Dermis microvascular lymphatic vessel endothelial cell (primary cell): ENCODE measurements around the gene SMPD3. TPM values are rescaled to one million over a fixed set of nuclear protein-coding genes. Genes with fewer than 3 reads are reported as not detected.

ENCODE experiments used
- DNase-seq, 2 donors: peaks; one replicate each; pipeline versions ENCODE4 v3.0.0 to v3.0.0-alpha.2; 2010; ENCODE audit warnings: low read depth in 2 of 2
- total RNA-seq: library from RNA; depleted of rRNA; stranded (reverse); fragments of >200 nt; gene quantifications from 2 replicates; pipeline ENCODE4 v1.2.1, GENCODE V29; 2014

Gene SMPD3
- total RNA-seq, 1 donor from 2014 or later = under 0.01 TPM

GRCh38 chr16:68383858-68384257, 64.5 kb downstream of the SMPD3 start:
- no peak for DNase-seq

GRCh38 chr16:68382296-68382718, 66.0 kb downstream of the SMPD3 start:
- DNase-seq = no peak

GRCh38 chr16:68381363-68381724, 67.0 kb downstream of the SMPD3 start:
- no peak for DNase-seq

GRCh38 chr16:68380676-68381362, 67.5 kb downstream of the SMPD3 start:
- no peak for DNase-seq

GRCh38 chr16:68380348-68380670, 68.0 kb downstream of the SMPD3 start:
- DNase-seq = no peak

- DNase-seq = no peak
Observed at GRCh38 chr16:68379472-68380347, 68.6 kb downstream of the SMPD3 start.

- no peak for DNase-seq
Observed at GRCh38 chr16:68378436-68379415, 69.6 kb downstream of the SMPD3 start.

- peak; percentile 80 to 90 for DNase-seq
Observed at GRCh38 chr16:68377667-68378393, 70.5 kb downstream of the SMPD3 start.

GRCh38 chr16:68377221-68377620, 71.1 kb downstream of the SMPD3 start:
- DNase-seq = no peak

GRCh38 chr16:68376590-68376989, 71.7 kb downstream of the SMPD3 start:
- no peak for DNase-seq

GRCh38 chr16:68375801-68376536, 72.3 kb downstream of the SMPD3 start:
- DNase-seq = no peak

- DNase-seq = no peak
Observed at GRCh38 chr16:68374961-68375660, 73.2 kb downstream of the SMPD3 start.

- no peak for DNase-seq
Observed at GRCh38 chr16:68374246-68374805, 74.0 kb downstream of the SMPD3 start.

GRCh38 chr16:68373528-68374245, 74.6 kb downstream of the SMPD3 start:
- no peak for DNase-seq

GRCh38 chr16:68372806-68373205, 75.5 kb downstream of the SMPD3 start:
- DNase-seq = no peak

- DNase-seq = no peak
Observed at GRCh38 chr16:68372381-68372720, 76.0 kb downstream of the SMPD3 start.

GRCh38 chr16:68371706-68372380, 76.5 kb downstream of the SMPD3 start:
- DNase-seq = no peak

GRCh38 chr16:68371276-68371651, 77.0 kb downstream of the SMPD3 start:
- no peak for DNase-seq
